ENCODE measurements around the gene RASAL2.
"Not testable (repeated sequence)": the region's sequence is repeated elsewhere in the genome, so short reads cannot be mapped to it uniquely, and the experiment has no call there.

The RASAL2 gene

GRCh38 chr1:178218550-178218949, 124.6 kb downstream of the RASAL2 start:
- DNase-seq (ENCODE audit: insufficient read length, low spot score), result no peak
- no peak for FAIRE-seq

GRCh38 chr1:178220094-178220493, 126.2 kb downstream of the RASAL2 start:
- no peak for FAIRE-seq
- no peak for DNase-seq (ENCODE audit: insufficient read length, low spot score)

- FAIRE-seq, result no peak
- no peak for DNase-seq (ENCODE audit: insufficient read length, low spot score)
These were observed 129.4 kb downstream of the RASAL2 start for GRCh38 chr1:178223289-178223688.

GRCh38 chr1:178224358-178224757, 130.5 kb downstream of the RASAL2 start:
- FAIRE-seq, result no peak

GRCh38 chr1:178230881-178231409, 137.0 kb downstream of the RASAL2 start:
- FAIRE-seq (no peak), DNase-seq (ENCODE audit: insufficient read length, low spot score) (no peak)

More at GRCh38 chr1:178224358-178224757, 130.5 kb downstream of the RASAL2 start:
- no peak for DNase-seq (ENCODE audit: insufficient read length, low spot score)

GRCh38 chr1:178232108-178232507, 138.2 kb downstream of the RASAL2 start:
- no peak for FAIRE-seq

GRCh38 chr1:178232949-178233348, 139.0 kb downstream of the RASAL2 start:
- no peak for FAIRE-seq
- no peak for DNase-seq (ENCODE audit: insufficient read length, low spot score)

More at GRCh38 chr1:178232108-178232507, 138.2 kb downstream of the RASAL2 start:
- no peak for DNase-seq (ENCODE audit: insufficient read length, low spot score)

GRCh38 chr1:178237121-178237520, 143.2 kb downstream of the RASAL2 start:
- FAIRE-seq (no peak), DNase-seq (ENCODE audit: insufficient read length, low spot score) (no peak)

- peak; percentile 81 for DNase-seq (ENCODE audit: insufficient read length, low spot score)
These were observed 145.0 kb downstream of the RASAL2 start for GRCh38 chr1:178238722-178239510.

GRCh38 chr1:178241057-178241456, 147.2 kb downstream of the RASAL2 start:
- FAIRE-seq (no peak), DNase-seq (ENCODE audit: insufficient read length, low spot score) (no peak)

More at GRCh38 chr1:178238722-178239510, 145.0 kb downstream of the RASAL2 start:
- peak; percentile 49 for FAIRE-seq

- FAIRE-seq, result no peak
These were observed 147.9 kb downstream of the RASAL2 start for GRCh38 chr1:178241837-178242236.

GRCh38 chr1:178243119-178243518, 149.2 kb downstream of the RASAL2 start:
- no peak for DNase-seq (ENCODE audit: insufficient read length, low spot score)
- no peak for FAIRE-seq

More at GRCh38 chr1:178241837-178242236, 147.9 kb downstream of the RASAL2 start:
- DNase-seq (ENCODE audit: insufficient read length, low spot score), result no peak

- FAIRE-seq (no peak), DNase-seq (ENCODE audit: insufficient read length, low spot score) (no peak)
These were observed 150.0 kb downstream of the RASAL2 start for GRCh38 chr1:178243890-178244289.

GRCh38 chr1:178248284-178248683, 154.4 kb downstream of the RASAL2 start:
- not testable (repeated sequence) for DNase-seq (ENCODE audit: insufficient read length, low spot score); FAIRE-seq

- not testable (repeated sequence) for FAIRE-seq
These were observed 159.7 kb downstream of the RASAL2 start for GRCh38 chr1:178253581-178253980.

GRCh38 chr1:178254433-178254832, 160.5 kb downstream of the RASAL2 start:
- FAIRE-seq, result no peak

More at GRCh38 chr1:178253581-178253980, 159.7 kb downstream of the RASAL2 start:
- not testable (repeated sequence) for DNase-seq (ENCODE audit: insufficient read length, low spot score)

GRCh38 chr1:178258536-178258935, 164.6 kb downstream of the RASAL2 start:
- FAIRE-seq, result no peak
- DNase-seq (ENCODE audit: insufficient read length, low spot score), result no peak

More at GRCh38 chr1:178254433-178254832, 160.5 kb downstream of the RASAL2 start:
- DNase-seq (ENCODE audit: insufficient read length, low spot score), result no peak

- DNase-seq (ENCODE audit: insufficient read length, low spot score) (no peak), FAIRE-seq (no peak)
These were observed 168.2 kb downstream of the RASAL2 start for GRCh38 chr1:178262120-178262500.

- DNase-seq (ENCODE audit: insufficient read length, low spot score) (no peak), FAIRE-seq (no peak)
These were observed 169.4 kb downstream of the RASAL2 start for GRCh38 chr1:178263341-178263740.

- FAIRE-seq, result no peak
- no peak for DNase-seq (ENCODE audit: insufficient read length, low spot score)
These were observed 172.2 kb downstream of the RASAL2 start for GRCh38 chr1:178266113-178266512.

GRCh38 chr1:178266619-178267066, 172.7 kb downstream of the RASAL2 start:
- DNase-seq (ENCODE audit: insufficient read length, low spot score) (no peak), FAIRE-seq (no peak)

- FAIRE-seq (no peak), DNase-seq (ENCODE audit: insufficient read length, low spot score) (peak; percentile 33)
These were observed 173.8 kb downstream of the RASAL2 start for GRCh38 chr1:178267646-178268094.

All from HTR-8/SVneo (cell line).